Mammary epithelial cell (primary cell): ENCODE measurements around the gene CAMKK2.
"Not testable (repeated sequence)": the region's sequence is repeated elsewhere in the genome, so short reads cannot be mapped to it uniquely, and the experiment has no call there.

Source experiments
- CTCF ChIP-seq, 2 donors: IDR thresholded peaks in 1 of 2; conservative IDR thresholded peaks in 1 of 2; 2 replicates each; pipeline ENCODE4 v1.5.1; 2011 to 2012; ENCODE audit warnings: inconsistent platforms in 2 of 2, low read length in 2 of 2, mild to moderate bottlenecking in 2 of 2, control low read depth in 1 of 2, low read depth in 1 of 2; ENCODE audit not compliant: insufficient read depth in 1 of 2; ENCODE audit errors: extremely low read depth in 1 of 2
- EZH2 ChIP-seq: IDR thresholded peaks from 2 replicates; pipeline ENCODE4 v1.6.1; 2012; ENCODE audit warnings: low read length, inconsistent platforms, borderline replicate concordance

GRCh38 chr12:121307397-121307796 lies 10.9 kb upstream of the CAMKK2 start:
- not testable (repeated sequence) for TF ChIP-seq CTCF (conservative IDR thresholded peaks at IDR 0.05 in 1 of 2, IDR thresholded peaks at IDR 0.05 in 1 of 2; ENCODE audit: extremely low read depth in 1 of 2, insufficient read depth in 1 of 2, low read depth in 1 of 2, low read length in 2 of 2); EZH2
